Nephron progenitor cell (in vitro differentiated cells): Measurements from ENCODE around the gene ZNF28.
"Not testable (repeated sequence)": the region's sequence is repeated elsewhere in the genome, so short reads cannot be mapped to it uniquely, and the experiment has no call there.

Experiments used
- DNase-seq: peaks from one replicate; pipeline ENCODE4 v3.0.0; 2021
- H3K27ac Mint-ChIP-seq: 2 replicates; pipeline ENCODE4 v1.8.0; 2021; ENCODE audit warnings: mild to moderate bottlenecking, moderate library complexity, mixed read lengths
- H3K27me3 Mint-ChIP-seq: 2 replicates; pipeline ENCODE4 v1.8.0; 2021; ENCODE audit warnings: mild to moderate bottlenecking, low read depth, mixed read lengths; ENCODE audit not compliant: poor library complexity
- H3K36me3 Mint-ChIP-seq: 2 replicates; pipeline ENCODE4 v1.8.0; 2021; ENCODE audit warnings: low read depth, mixed read lengths
- H3K4me1 Mint-ChIP-seq: 2 replicates; pipeline ENCODE4 v1.8.0; 2021; ENCODE audit warnings: mixed read lengths
- H3K4me3 Mint-ChIP-seq: 2 replicates; pipeline ENCODE4 v1.8.0; 2021; ENCODE audit warnings: mild to moderate bottlenecking, moderate library complexity, mixed read lengths
- H3K9me3 Mint-ChIP-seq: 2 replicates; pipeline ENCODE4 v1.8.0; 2021; ENCODE audit warnings: mild to moderate bottlenecking, moderate library complexity, mixed read lengths
- CTCF ChIP-seq: fragments of 200-600 bp; sonication (generic); IDR thresholded peaks from 2 replicates; pipeline ENCODE4 v1.5.0; 2021; ENCODE audit warnings: antibody characterized with exemption

ZNF28 gene

GRCh38 chr19:52785506-52785905 lies 35.9 kb downstream of the ZNF28 start:
- Mint-ChIP-seq H3K27ac (no peak overlapping the region), H3K36me3 (peaks cover 10% of the 10 kb centered on the region), H3K27me3 (peaks cover 40% of the 10 kb centered on the region), H3K9me3 (peaks cover 31% of the 10 kb centered on the region), H3K4me1 (peaks cover 24% of the 10 kb centered on the region), H3K4me3 (peak overlapping the region; percentile 89)
- no peak for DNase-seq
- no peak for TF ChIP-seq CTCF

- peaks cover 12% of the 10 kb centered on the region for H3K9me3 Mint-ChIP-seq
- H3K27ac Mint-ChIP-seq, H3K4me3 Mint-ChIP-seq, DNase-seq: not testable (repeated sequence)
- peaks cover 22% of the 10 kb centered on the region for H3K4me1 Mint-ChIP-seq
- H3K27me3 Mint-ChIP-seq, result peaks cover 30% of the 10 kb centered on the region
- H3K36me3 Mint-ChIP-seq, result peaks cover 19% of the 10 kb centered on the region
Observed at GRCh38 chr19:52782864-52783263, 38.6 kb downstream of the ZNF28 start.

DNA sequence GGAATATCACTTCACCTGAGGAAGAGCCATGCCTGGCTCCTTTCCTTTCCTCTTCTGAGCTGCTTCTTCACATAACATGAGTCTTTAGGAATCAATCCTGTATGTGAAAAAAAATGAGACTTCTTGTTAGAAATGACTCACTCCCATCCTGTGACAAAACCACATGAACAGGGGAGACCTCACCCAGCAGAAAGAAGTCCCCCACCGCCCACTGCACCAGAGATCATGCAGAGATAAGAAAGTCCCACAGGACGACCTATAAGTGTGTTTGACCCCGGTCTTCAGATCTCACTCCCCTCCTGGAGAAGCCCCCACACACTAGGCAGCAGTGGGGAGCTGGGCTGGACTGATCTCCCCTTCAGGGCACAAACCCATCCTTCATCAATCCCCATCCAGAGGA lies 42.6 kb downstream of the ZNF28 start:
- peaks cover 7% of the 10 kb centered on the region for H3K9me3 Mint-ChIP-seq
- DNase-seq, result no peak

DNA sequence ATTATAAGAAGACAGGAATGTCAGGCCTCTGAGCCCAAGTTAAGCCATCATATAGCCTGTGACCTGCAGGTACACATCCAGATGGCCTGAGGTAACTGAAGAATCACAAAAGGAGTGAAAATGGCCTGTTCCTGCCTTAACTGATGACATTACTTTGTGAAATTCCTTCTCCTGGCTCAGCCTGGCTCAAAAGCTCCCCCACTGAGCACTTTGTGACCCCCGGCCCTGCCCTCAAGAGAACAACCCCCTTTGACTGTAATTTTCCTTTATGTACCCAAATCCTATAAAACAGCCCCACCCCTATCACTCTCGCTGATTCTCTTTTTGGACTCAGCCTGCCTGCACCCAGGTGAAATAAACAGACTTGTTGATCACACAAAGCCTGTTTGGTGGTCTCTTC lies 65.0 kb downstream of the ZNF28 start:
- H3K9me3 Mint-ChIP-seq, result peaks cover 31% of the 10 kb centered on the region
- H3K27me3 Mint-ChIP-seq, H3K27ac Mint-ChIP-seq, H3K36me3 Mint-ChIP-seq, H3K4me3 Mint-ChIP-seq, H3K4me1 Mint-ChIP-seq, DNase-seq: not testable (repeated sequence)

More for the DNA sequence above, 42.6 kb downstream of the ZNF28 start:
- Mint-ChIP-seq H3K27me3 (peaks cover 6% of the 10 kb centered on the region), H3K4me1 (peaks cover 7% of the 10 kb centered on the region), H3K4me3 (no peak overlapping the region), H3K36me3 (peaks cover 24% of the 10 kb centered on the region), H3K27ac (no peak overlapping the region)
- TF ChIP-seq CTCF, result no peak

DNA sequence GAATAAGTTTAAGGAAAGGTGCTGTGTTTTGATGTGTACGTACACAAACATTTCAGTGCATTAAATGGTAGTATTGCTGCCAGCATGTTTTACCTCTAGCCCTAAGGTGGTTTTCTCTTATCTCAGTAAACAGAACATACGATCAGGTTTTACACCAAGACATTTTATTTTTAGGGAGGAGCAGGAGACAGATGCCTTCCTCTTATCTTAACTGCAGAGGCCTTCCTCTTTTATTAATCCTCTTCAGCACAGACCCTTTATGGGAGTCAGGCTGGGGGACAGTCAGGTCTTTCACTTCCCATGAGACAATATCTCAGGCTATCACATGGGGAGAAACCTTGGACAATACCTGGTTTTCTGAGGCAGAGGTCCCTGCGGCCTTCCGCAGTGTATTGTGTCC lies 71.7 kb downstream of the ZNF28 start:
- H3K4me3 Mint-ChIP-seq, result no peak overlapping the region
- TF ChIP-seq CTCF, result no peak
- H3K27ac Mint-ChIP-seq, result no peak overlapping the region
- no peak for DNase-seq
- peaks cover 2% of the 10 kb centered on the region for H3K27me3 Mint-ChIP-seq
- peaks cover 17% of the 10 kb centered on the region for H3K4me1 Mint-ChIP-seq
- no peaks in the 10 kb centered on the region for H3K36me3 Mint-ChIP-seq
- H3K9me3 Mint-ChIP-seq, result peaks cover 7% of the 10 kb centered on the region

DNA sequence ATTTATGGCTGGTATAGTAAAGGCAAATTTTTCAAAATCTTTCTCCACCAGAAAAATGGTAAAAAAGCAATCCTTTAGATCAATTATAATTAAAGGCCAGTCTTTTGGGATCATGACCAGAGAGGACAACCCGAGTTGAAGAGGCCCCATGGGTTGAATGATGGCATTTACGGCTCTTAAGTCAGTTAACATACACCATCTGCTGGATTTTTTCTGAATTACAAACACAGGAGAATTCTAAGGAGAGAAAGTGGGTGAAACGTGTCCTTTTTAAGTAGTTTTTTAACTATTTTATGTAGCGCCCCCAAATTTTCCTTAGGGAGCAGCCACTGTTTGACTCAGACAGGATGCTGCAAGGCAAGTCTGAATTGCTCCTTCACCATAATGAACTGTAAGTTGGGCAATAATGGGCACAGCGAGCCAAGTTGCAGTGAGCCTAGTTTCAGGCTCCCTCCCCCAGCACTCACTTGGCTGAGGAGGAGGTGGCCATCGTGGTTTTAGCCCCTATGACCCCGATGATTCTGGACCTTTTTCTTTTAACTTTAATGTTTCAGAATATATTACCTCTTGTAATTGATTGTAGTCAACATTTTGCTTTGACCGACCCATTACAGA lies 73.0 kb downstream of the ZNF28 start:
- Mint-ChIP-seq H3K9me3 (no peaks in the 10 kb centered on the region), H3K4me1 (peaks cover 22% of the 10 kb centered on the region), H3K27ac (no peak overlapping the region), H3K4me3 (no peak overlapping the region), H3K27me3 (no peaks in the 10 kb centered on the region), H3K36me3 (no peaks in the 10 kb centered on the region)
- TF ChIP-seq CTCF, result peak; percentile 47
- DNase-seq, result no peak
